Thoracic aorta (tissue), 2 donors: ENCODE data around the gene MYL5. TPM values are rescaled to one million over a fixed set of nuclear protein-coding genes. Genes with fewer than 3 reads are reported as not detected.

Source experiments
- total RNA-seq, 2 donors: library from RNA; depleted of rRNA; stranded (reverse); fragments of >200 nt; gene quantifications; one replicate each; pipeline versions ENCODE4 v1.1.0 to v1.2.3, GENCODE V29; 2016

The MYL5 gene
- total RNA-seq, 2 donors from 2014 or later, result 3.8 to 4.9 TPM

Other genes starting within 250 kb of the MYL5 start
- gene ZNF721, start 175.4 kb upstream of the MYL5 start, total RNA-seq, result 10 to 100 TPM; 12.2 to 45.5 TPM
- 10 to 100 TPM; 46.6 to 74.3 TPM for gene PIGG, start 175.3 kb upstream of the MYL5 start, total RNA-seq
- gene TMEM271, start 98.2 kb upstream of the MYL5 start, total RNA-seq, result not detected
- 1 to 10 TPM; 1.8 to 3.6 TPM for gene PDE6B, start 49.0 kb upstream of the MYL5 start, total RNA-seq
- gene ATP5ME, start 266 bp upstream of the MYL5 start, total RNA-seq, result 10 to 100 TPM; 21.0 to 51.6 TPM
- gene SLC49A3, start 14.6 kb downstream of the MYL5 start, total RNA-seq, result 10 to 100 TPM in 1 of 2 donors, 1 to 10 TPM in 1; 9.1 to 26.0 TPM
- 10 to 100 TPM; 50.4 to 83.2 TPM for gene PCGF3, start 31.3 kb downstream of the MYL5 start, total RNA-seq
- gene CPLX1, start 151.6 kb downstream of the MYL5 start, total RNA-seq, result 1 to 10 TPM in 1 of 2 donors, under 1 TPM in 1; 0.85 to 1.2 TPM